Prostate gland (tissue), 2 donors: ENCODE measurements around the gene IGDCC3.

Experiments
- CTCF ChIP-seq, 4 experiments: fragments of 200-600 bp in 2 of 4; fragments of 450-650 bp in 2 of 4; sonication (generic) in 2 of 4; IDR thresholded peaks; 1 replicate in 3 of 4; 2 replicates in 1 of 4; pipeline ENCODE4 v1.5.1; 2016 to 2019; ENCODE audit warnings: antibody characterized with exemption in 4 of 4, mild to moderate bottlenecking in 2 of 4, moderate library complexity in 2 of 4
- POLR2A ChIP-seq: fragments of 450-650 bp; IDR thresholded peaks from one replicate; pipeline ENCODE4 v1.6.1; 2016; ENCODE audit warnings: antibody characterized with exemption, mild to moderate bottlenecking
- POLR2AphosphoS5 ChIP-seq: sonication (generic); formaldehyde crosslinking; IDR thresholded peaks from one replicate; pipeline ENCODE4 v1.6.1; 2017; ENCODE audit warnings: antibody characterized with exemption

DNA sequence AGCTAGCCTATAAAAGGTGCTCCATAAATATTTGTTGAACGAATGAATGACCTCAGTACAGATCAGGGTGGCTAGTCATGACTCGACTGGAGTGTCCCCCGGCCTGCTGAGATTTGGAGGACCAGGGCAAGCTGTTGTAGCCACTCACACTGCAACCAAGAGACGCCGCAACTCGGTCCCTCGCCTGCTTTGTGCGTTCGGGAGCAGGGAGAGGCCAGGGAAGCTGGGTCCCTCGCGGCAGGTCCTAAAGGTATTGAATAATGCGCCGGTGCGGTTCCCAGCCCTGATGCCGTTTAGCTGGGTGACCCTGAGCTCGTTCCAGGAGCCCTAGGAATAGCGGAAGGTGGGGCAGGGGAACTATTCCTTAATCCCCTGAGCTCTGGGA, 43.2 kb upstream of the IGDCC3 start:
- TF ChIP-seq CTCF (IDR thresholded peaks at IDR 0.05) = no peak
- TF ChIP-seq POLR2A = no peak
- no peak for TF ChIP-seq POLR2AphosphoS5
